Measurements from ENCODE around the gene GNAQ. TPM values are rescaled to one million over a fixed set of nuclear protein-coding genes. Genes with fewer than 3 reads are reported as not detected.
A peak's percentile ranks its signal among the peaks of the same experiment; 100 is the strongest.

Gene GNAQ
- total and polyA plus RNA-seq, 5 donors from 2014 or later = 8.5 to 79.4 (median 17.4) TPM

- Mint-ChIP-seq H3K27ac (peak overlapping the region in 2 of 3 donors; percentile 56 to 97), H3K4me3 (peak overlapping the region in 1 of 4 donors; percentile 36)
- ATAC-seq (ENCODE audit: low read depth in 2 of 2) = no peak
These were observed 213.9 kb downstream of the GNAQ start for GRCh38 chr9:77817590-77818311.

GRCh38 chr9:77816641-77817341 is 214.8 kb downstream of the GNAQ start:
- H3K4me1 Mint-ChIP-seq = peaks cover 10 to 36% (median 28%) of the 10 kb centered on the region in 4 donors
- H3K27me3 Mint-ChIP-seq = no peaks in the 10 kb centered on the region
- H3K4me3 ChIP-seq (ENCODE audit: low read depth, low read length) = no peak overlapping the region
- peaks cover 11% of the 10 kb centered on the region for H3K36me3 ChIP-seq (ENCODE audit: control insufficient read depth, insufficient read depth, low read length)
- H3K27me3 ChIP-seq (ENCODE audit: control insufficient read depth, insufficient read depth, low read length) = no peaks in the 10 kb centered on the region
- H3K9me3 ChIP-seq (ENCODE audit: control insufficient read depth in 2 of 2, low read length in 2 of 2) = no peaks in the 10 kb centered on the region
- peaks cover 23% of the 10 kb centered on the region for H3K36me3 Mint-ChIP-seq
- no peaks in the 10 kb centered on the region for H3K9me3 Mint-ChIP-seq
- no peak for ATAC-seq (ENCODE audit: low read depth in 2 of 2)
- no peak overlapping the region for H3K27ac ChIP-seq (ENCODE audit: insufficient read depth, low read length, poor library complexity, severe bottlenecking)
- H3K27ac Mint-ChIP-seq = peak overlapping the region in 2 of 3 donors; percentile 43 to 69
- H3K4me3 Mint-ChIP-seq = no peak overlapping the region
- DNase-seq = no peak
- peaks cover 20% of the 10 kb centered on the region for H3K4me1 ChIP-seq (ENCODE audit: control insufficient read depth, insufficient read depth, low read length, poor library complexity, severe bottlenecking)

More at GRCh38 chr9:77817590-77818311, 213.9 kb downstream of the GNAQ start:
- Mint-ChIP-seq H3K27me3 (no peaks in the 10 kb centered on the region), H3K9me3 (no peaks in the 10 kb centered on the region), H3K36me3 (peaks cover 17% of the 10 kb centered on the region), H3K4me1 (peaks cover 17 to 38% (median 34%) of the 10 kb centered on the region in 4 donors)
- H3K36me3 ChIP-seq (ENCODE audit: control insufficient read depth, insufficient read depth, low read length) = peaks cover 9% of the 10 kb centered on the region
- H3K4me1 ChIP-seq (ENCODE audit: control insufficient read depth, insufficient read depth, low read length, poor library complexity, severe bottlenecking) = peaks cover 20% of the 10 kb centered on the region
- no peaks in the 10 kb centered on the region for H3K9me3 ChIP-seq (ENCODE audit: control insufficient read depth in 2 of 2, low read length in 2 of 2)
- H3K27me3 ChIP-seq (ENCODE audit: control insufficient read depth, insufficient read depth, low read length) = no peaks in the 10 kb centered on the region
- DNase-seq = no peak
- no peak overlapping the region for H3K27ac ChIP-seq (ENCODE audit: insufficient read depth, low read length, poor library complexity, severe bottlenecking)
- H3K4me3 ChIP-seq (ENCODE audit: low read depth, low read length) = no peak overlapping the region

GRCh38 chr9:77815260-77815659 is 216.4 kb downstream of the GNAQ start:
- H3K4me1 Mint-ChIP-seq = peaks cover 18 to 32% (median 23%) of the 10 kb centered on the region in 4 donors
- H3K27ac Mint-ChIP-seq = peak overlapping the region in 1 of 3 donors; percentile 76
- peaks cover 16% of the 10 kb centered on the region for H3K4me1 ChIP-seq (ENCODE audit: control insufficient read depth, insufficient read depth, low read length, poor library complexity, severe bottlenecking)
- H3K27ac ChIP-seq (ENCODE audit: insufficient read depth, low read length, poor library complexity, severe bottlenecking) = no peak overlapping the region
- no peaks in the 10 kb centered on the region for H3K27me3 Mint-ChIP-seq
- H3K27me3 ChIP-seq (ENCODE audit: control insufficient read depth, insufficient read depth, low read length) = no peaks in the 10 kb centered on the region
- ATAC-seq (ENCODE audit: low read depth in 2 of 2) = no peak
- no peak overlapping the region for H3K4me3 ChIP-seq (ENCODE audit: low read depth, low read length)
- no peak for DNase-seq
- H3K36me3 Mint-ChIP-seq = peaks cover 32% of the 10 kb centered on the region
- H3K9me3 ChIP-seq (ENCODE audit: control insufficient read depth in 2 of 2, low read length in 2 of 2) = no peaks in the 10 kb centered on the region
- no peak overlapping the region for H3K4me3 Mint-ChIP-seq
- H3K36me3 ChIP-seq (ENCODE audit: control insufficient read depth, insufficient read depth, low read length) = peaks cover 22% of the 10 kb centered on the region
- no peaks in the 10 kb centered on the region for H3K9me3 Mint-ChIP-seq

- Histone ChIP-seq H3K4me3 (ENCODE audit: low read depth, low read length) (no peak overlapping the region), H3K27ac (ENCODE audit: insufficient read depth, low read length, poor library complexity, severe bottlenecking) (no peak overlapping the region), H3K9me3 (ENCODE audit: control insufficient read depth in 2 of 2, low read length in 2 of 2) (no peaks in the 10 kb centered on the region), H3K4me1 (ENCODE audit: control insufficient read depth, insufficient read depth, low read length, poor library complexity, severe bottlenecking) (peaks cover 14% of the 10 kb centered on the region), H3K36me3 (ENCODE audit: control insufficient read depth, insufficient read depth, low read length) (peaks cover 24% of the 10 kb centered on the region), H3K27me3 (ENCODE audit: control insufficient read depth, insufficient read depth, low read length) (no peaks in the 10 kb centered on the region)
- ATAC-seq (ENCODE audit: low read depth in 2 of 2) = no peak
- Mint-ChIP-seq H3K4me3 (no peak overlapping the region), H3K4me1 (peaks cover 23 to 39% (median 35%) of the 10 kb centered on the region in 4 donors), H3K9me3 (peaks cover 0 to 1% (median 0%) of the 10 kb centered on the region in 7 donors), H3K27ac (peak overlapping the region in 1 of 3 donors; percentile 20), H3K27me3 (no peaks in the 10 kb centered on the region), H3K36me3 (peaks cover 47% of the 10 kb centered on the region)
- no peak for DNase-seq
These were observed 219.8 kb downstream of the GNAQ start for GRCh38 chr9:77811832-77812231.

- Histone ChIP-seq H3K4me3 (ENCODE audit: low read depth, low read length) (no peak overlapping the region), H3K36me3 (ENCODE audit: control insufficient read depth, insufficient read depth, low read length) (peaks cover 22% of the 10 kb centered on the region), H3K27me3 (ENCODE audit: control insufficient read depth, insufficient read depth, low read length) (no peaks in the 10 kb centered on the region), H3K27ac (ENCODE audit: insufficient read depth, low read length, poor library complexity, severe bottlenecking) (no peak overlapping the region), H3K4me1 (ENCODE audit: control insufficient read depth, insufficient read depth, low read length, poor library complexity, severe bottlenecking) (peaks cover 14% of the 10 kb centered on the region), H3K9me3 (ENCODE audit: control insufficient read depth in 2 of 2, low read length in 2 of 2) (no peaks in the 10 kb centered on the region)
- no peaks in the 10 kb centered on the region for H3K27me3 Mint-ChIP-seq
- no peak overlapping the region for H3K4me3 Mint-ChIP-seq
- no peak for DNase-seq
- H3K27ac Mint-ChIP-seq = no peak overlapping the region
- no peak for ATAC-seq (ENCODE audit: low read depth in 2 of 2)
- H3K4me1 Mint-ChIP-seq = peaks cover 27 to 43% (median 41%) of the 10 kb centered on the region in 4 donors
- peaks cover 0 to 1% (median 0%) of the 10 kb centered on the region in 7 donors for H3K9me3 Mint-ChIP-seq
- H3K36me3 Mint-ChIP-seq = peaks cover 55% of the 10 kb centered on the region
These were observed 220.9 kb downstream of the GNAQ start for GRCh38 chr9:77810637-77811119.

GRCh38 chr9:77810047-77810446 is 221.6 kb downstream of the GNAQ start:
- DNase-seq = no peak
- H3K36me3 ChIP-seq (ENCODE audit: control insufficient read depth, insufficient read depth, low read length) = peaks cover 22% of the 10 kb centered on the region
- H3K4me3 ChIP-seq (ENCODE audit: low read depth, low read length) = no peak overlapping the region
- H3K27ac Mint-ChIP-seq = peak overlapping the region in 1 of 3 donors; percentile 80
- H3K9me3 ChIP-seq (ENCODE audit: control insufficient read depth in 2 of 2, low read length in 2 of 2) = no peaks in the 10 kb centered on the region
- peaks cover 55% of the 10 kb centered on the region for H3K36me3 Mint-ChIP-seq
- H3K9me3 Mint-ChIP-seq = peaks cover 0 to 1% (median 0%) of the 10 kb centered on the region in 7 donors
- no peak for ATAC-seq (ENCODE audit: low read depth in 2 of 2)
- no peaks in the 10 kb centered on the region for H3K27me3 ChIP-seq (ENCODE audit: control insufficient read depth, insufficient read depth, low read length)
- peaks cover 14% of the 10 kb centered on the region for H3K4me1 ChIP-seq (ENCODE audit: control insufficient read depth, insufficient read depth, low read length, poor library complexity, severe bottlenecking)
- no peaks in the 10 kb centered on the region for H3K27me3 Mint-ChIP-seq
- H3K4me1 Mint-ChIP-seq = peaks cover 24 to 43% (median 41%) of the 10 kb centered on the region in 4 donors
- H3K27ac ChIP-seq (ENCODE audit: insufficient read depth, low read length, poor library complexity, severe bottlenecking) = no peak overlapping the region
- no peak overlapping the region for H3K4me3 Mint-ChIP-seq

GRCh38 chr9:77809552-77809951 is 222.1 kb downstream of the GNAQ start:
- Histone ChIP-seq H3K27me3 (ENCODE audit: control insufficient read depth, insufficient read depth, low read length) (no peaks in the 10 kb centered on the region), H3K9me3 (ENCODE audit: control insufficient read depth in 2 of 2, low read length in 2 of 2) (no peaks in the 10 kb centered on the region), H3K36me3 (ENCODE audit: control insufficient read depth, insufficient read depth, low read length) (peaks cover 23% of the 10 kb centered on the region), H3K4me3 (ENCODE audit: low read depth, low read length) (no peak overlapping the region), H3K27ac (ENCODE audit: insufficient read depth, low read length, poor library complexity, severe bottlenecking) (no peak overlapping the region), H3K4me1 (ENCODE audit: control insufficient read depth, insufficient read depth, low read length, poor library complexity, severe bottlenecking) (peaks cover 14% of the 10 kb centered on the region)
- H3K27ac Mint-ChIP-seq = no peak overlapping the region
- H3K4me1 Mint-ChIP-seq = peaks cover 28 to 46% (median 43%) of the 10 kb centered on the region in 4 donors
- peaks cover 0 to 1% (median 0%) of the 10 kb centered on the region in 7 donors for H3K9me3 Mint-ChIP-seq
- ATAC-seq (ENCODE audit: low read depth in 2 of 2) (no peak), DNase-seq (no peak)
- no peak overlapping the region for H3K4me3 Mint-ChIP-seq
- H3K27me3 Mint-ChIP-seq = no peaks in the 10 kb centered on the region
- peaks cover 59% of the 10 kb centered on the region for H3K36me3 Mint-ChIP-seq

All from CD4-positive, CD25-positive, alpha-beta regulatory T cell (primary cell).